Natural killer cell treated with Interleukin-12 subunit alpha and Interleukin-12 subunit beta and Interleukin-15 and Interleukin-18, amount 100 ng/mL, for 72 hours (primary cell): Measurements from ENCODE around the gene COPB1. TPM values are rescaled to one million over a fixed set of nuclear protein-coding genes. Genes with fewer than 3 reads are reported as not detected.
A peak's percentile ranks its signal among the peaks of the same experiment; 100 is the strongest.

Experiments used
- ATAC-seq, 2 donors: fragments of 150-1000 bp; cut with Tn5 transposase in 1 of 2; sonication (Bioruptor Pico), chemical (Tn5 transposase) in 1 of 2; 2 replicates each; pipeline ENCODE4 v1.10.0; 2021
- DNase-seq: peaks from one replicate; pipeline ENCODE4 v3.0.0; 2022; ENCODE audit warnings: low spot score
- H3K27ac Mint-ChIP-seq, 2 donors: 1 replicate in 1 of 2; 2 replicates in 1 of 2; pipeline ENCODE4 v1.8.0; 2022; ENCODE audit warnings: mixed read lengths in 2 of 2, mild to moderate bottlenecking in 1 of 2, moderate library complexity in 1 of 2
- H3K27me3 Mint-ChIP-seq, 2 donors: 1 replicate in 1 of 2; 2 replicates in 1 of 2; pipeline ENCODE4 v1.8.0; 2022; ENCODE audit warnings: mixed read lengths in 2 of 2
- H3K36me3 Mint-ChIP-seq: one replicate; pipeline ENCODE4 v1.8.0; 2022; ENCODE audit warnings: mixed read lengths
- H3K4me1 Mint-ChIP-seq, 2 donors: 1 replicate in 1 of 2; 2 replicates in 1 of 2; pipeline ENCODE4 v1.8.0; 2022; ENCODE audit warnings: low read depth in 2 of 2, mixed read lengths in 2 of 2, mild to moderate bottlenecking in 1 of 2
- H3K4me3 Mint-ChIP-seq: one replicate; pipeline ENCODE4 v1.8.0; 2022; ENCODE audit warnings: mixed read lengths
- H3K9me3 Mint-ChIP-seq: 2 replicates; pipeline ENCODE4 v1.8.0; 2022; ENCODE audit warnings: mixed read lengths
- total RNA-seq, 2 donors: library from RNA; stranded (reverse); gene quantifications; one replicate each; pipeline ENCODE4 v1.2.3, GENCODE V29; 2022

Gene COPB1
- total RNA-seq, 2 donors from 2014 or later, result 88.4 to 107 TPM

DNA sequence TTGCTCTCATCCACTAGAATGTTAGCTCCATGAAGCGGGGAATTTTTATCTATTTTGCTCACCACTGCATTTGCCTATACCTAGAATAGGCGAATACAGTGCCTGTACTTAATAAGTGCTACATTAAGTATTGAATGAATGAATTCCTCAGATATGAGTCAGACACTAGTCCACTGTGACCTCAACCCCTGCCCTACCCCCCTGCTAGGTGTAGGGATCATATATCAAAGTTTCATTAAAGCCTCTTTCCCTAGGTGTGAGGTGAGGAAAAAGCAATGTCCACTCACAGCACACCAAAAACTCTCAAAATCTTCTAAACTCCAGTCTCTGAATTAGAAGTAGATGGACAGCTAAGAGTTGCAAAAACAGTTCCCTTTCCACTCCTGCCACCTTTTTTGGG is 30.3 kb upstream of the COPB1 start:
- H3K9me3 Mint-ChIP-seq, result no peaks in the 10 kb centered on the region
- no peak for ATAC-seq
- no peaks in the 10 kb centered on the region for H3K27me3 Mint-ChIP-seq
- peaks cover 0 to 6% of the 10 kb centered on the region in 2 donors for H3K4me1 Mint-ChIP-seq
- no peaks in the 10 kb centered on the region for H3K36me3 Mint-ChIP-seq
- no peak for DNase-seq
- H3K4me3 Mint-ChIP-seq, result no peak overlapping the region
- no peak overlapping the region for H3K27ac Mint-ChIP-seq

GRCh38 chr11:14529321-14529720 is 29.7 kb upstream of the COPB1 start:
- ATAC-seq, result no peak
- no peak for DNase-seq
- Mint-ChIP-seq H3K27me3 (no peaks in the 10 kb centered on the region), H3K9me3 (no peaks in the 10 kb centered on the region), H3K4me1 (peaks cover 0 to 6% of the 10 kb centered on the region in 2 donors), H3K4me3 (no peak overlapping the region), H3K27ac (peak overlapping the region in 1 of 2 donors; percentile 13), H3K36me3 (no peaks in the 10 kb centered on the region)

DNA sequence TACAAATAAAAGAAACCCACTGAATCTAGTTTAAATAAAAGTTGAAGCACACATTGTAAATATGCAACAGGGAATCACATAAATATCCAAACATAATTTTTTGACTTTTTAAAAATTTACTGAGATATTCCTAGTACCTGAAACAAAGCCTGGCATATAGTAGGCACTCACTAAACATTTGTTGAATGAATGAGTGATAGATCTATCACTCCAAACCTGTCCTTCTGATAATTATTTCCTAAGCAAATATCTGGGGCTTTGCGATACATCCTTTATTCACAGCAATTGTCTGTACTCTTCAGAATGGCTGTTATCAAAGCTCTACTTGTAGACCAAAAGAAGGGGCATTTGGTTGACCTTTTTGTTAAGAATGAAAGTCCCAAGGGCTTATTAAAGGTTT is 23.2 kb upstream of the COPB1 start:
- no peak for ATAC-seq
- H3K4me1 Mint-ChIP-seq, result peaks cover 22 to 24% of the 10 kb centered on the region in 2 donors
- no peak overlapping the region for H3K4me3 Mint-ChIP-seq

DNA sequence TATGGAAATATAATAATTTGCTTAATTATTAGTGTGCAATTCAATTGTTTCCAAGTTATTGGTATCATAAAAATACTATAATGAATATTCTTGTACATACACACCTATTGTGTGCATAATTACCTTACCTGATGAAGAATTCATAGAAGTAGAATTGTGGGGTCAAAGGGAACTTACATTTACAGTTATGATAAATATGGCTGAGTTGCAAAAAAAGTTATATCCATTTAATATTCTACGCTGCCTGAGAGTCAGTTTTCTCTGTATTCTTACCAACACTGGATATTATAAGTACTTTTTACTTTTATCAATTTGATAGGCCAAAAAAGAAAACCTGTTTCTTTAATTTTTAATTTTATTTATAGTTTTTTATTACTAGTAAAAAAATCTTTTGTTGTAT is 22.6 kb upstream of the COPB1 start:
- no peak for ATAC-seq
- Mint-ChIP-seq H3K4me1 (peaks cover 22 to 29% of the 10 kb centered on the region in 2 donors), H3K9me3 (no peaks in the 10 kb centered on the region), H3K4me3 (no peak overlapping the region), H3K36me3 (peaks cover 17% of the 10 kb centered on the region), H3K27me3 (no peaks in the 10 kb centered on the region), H3K27ac (no peak overlapping the region)
- no peak for DNase-seq

More for the DNA sequence above, 23.2 kb upstream of the COPB1 start:
- Mint-ChIP-seq H3K27me3 (no peaks in the 10 kb centered on the region), H3K27ac (no peak overlapping the region), H3K36me3 (peaks cover 17% of the 10 kb centered on the region), H3K9me3 (no peaks in the 10 kb centered on the region)
- no peak for DNase-seq

- Mint-ChIP-seq H3K27me3 (no peaks in the 10 kb centered on the region), H3K4me3 (peak overlapping the region; percentile 96), H3K36me3 (peaks cover 17% of the 10 kb centered on the region), H3K27ac (peak overlapping the region; percentile 96 to 98), H3K9me3 (no peaks in the 10 kb centered on the region), H3K4me1 (peaks cover 22 to 29% of the 10 kb centered on the region in 2 donors)
- no peak for DNase-seq
- ATAC-seq, result no peak
Observed at GRCh38 chr11:14520747-14521151, 21.1 kb upstream of the COPB1 start.

DNA sequence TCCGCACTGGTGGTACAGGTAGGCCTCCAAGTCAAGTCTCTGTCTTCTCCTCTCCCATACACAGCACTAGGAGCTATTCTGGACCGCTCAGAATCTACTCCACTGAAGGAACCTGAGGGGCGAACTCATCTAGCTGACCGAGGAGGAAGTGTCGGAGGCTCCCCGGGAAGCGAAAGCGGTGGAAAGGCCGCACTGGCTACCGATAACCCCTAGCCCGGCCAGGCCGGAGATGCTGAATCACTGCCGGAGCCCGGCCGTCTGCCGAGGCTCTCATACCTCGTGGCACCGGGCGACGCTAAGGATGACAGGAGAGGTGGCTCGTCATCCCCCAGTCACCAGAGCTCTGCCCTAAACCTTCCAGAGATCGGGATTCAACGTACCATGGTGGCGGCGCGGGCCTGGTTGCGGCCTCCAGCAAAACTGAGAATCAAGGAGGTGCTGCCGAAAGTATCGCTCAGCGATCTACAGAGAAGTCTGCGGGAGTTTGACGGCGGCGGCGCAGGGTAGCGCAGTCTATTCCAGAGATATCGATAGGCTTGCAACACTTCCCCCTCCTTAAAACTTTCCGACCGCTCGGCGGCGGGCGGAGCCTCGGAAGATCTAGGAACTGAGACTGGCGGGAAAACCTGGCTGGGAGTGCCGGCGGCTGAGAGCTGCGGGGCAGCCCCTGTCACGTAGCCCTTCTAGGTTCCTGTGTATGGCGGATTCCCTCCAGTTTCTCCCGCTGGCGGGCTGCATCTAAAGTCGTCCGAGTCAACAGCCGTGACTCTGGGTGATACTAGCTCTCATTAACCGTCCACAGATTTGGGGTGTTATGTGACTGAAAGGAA is 20.5 kb upstream of the COPB1 start, which contains the start of gene PSMA1:
PSMA1 (minus strand) TSS at position 470 of the 830 bp plus-strand sequence; CDS start at position 383, 87 bp downstream.
- H3K9me3 Mint-ChIP-seq, result no peaks in the 10 kb centered on the region
- H3K36me3 Mint-ChIP-seq, result peaks cover 17% of the 10 kb centered on the region

DNA sequence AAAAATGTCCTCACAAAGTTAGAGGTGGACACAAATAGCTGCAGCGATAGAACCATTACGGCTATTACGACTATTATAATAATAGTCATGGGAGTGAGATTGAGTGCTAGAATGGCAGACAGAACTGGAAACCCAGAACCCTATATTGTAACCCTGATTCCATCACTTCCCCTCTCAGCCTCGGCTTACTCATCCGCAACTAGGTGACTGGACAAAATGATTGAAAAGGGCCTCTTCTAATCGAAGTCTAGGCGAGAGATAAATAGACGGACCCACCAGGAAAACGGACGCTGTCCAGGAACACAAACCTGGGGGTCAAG is 19.9 kb upstream of the COPB1 start:
- ATAC-seq (peak; percentile 44 to 63), DNase-seq (peak; percentile 63)
- H3K27ac Mint-ChIP-seq, result peak overlapping the region; percentile 96 to 98
- H3K27me3 Mint-ChIP-seq, result no peaks in the 10 kb centered on the region
- H3K4me3 Mint-ChIP-seq, result peak overlapping the region; percentile 96
- peaks cover 17% of the 10 kb centered on the region for H3K36me3 Mint-ChIP-seq
- peaks cover 25 to 29% of the 10 kb centered on the region in 2 donors for H3K4me1 Mint-ChIP-seq
- no peaks in the 10 kb centered on the region for H3K9me3 Mint-ChIP-seq

More for the DNA sequence above, 20.5 kb upstream of the COPB1 start, which contains the start of gene PSMA1:
- no peaks in the 10 kb centered on the region for H3K27me3 Mint-ChIP-seq
- DNase-seq (peak; percentile 95), ATAC-seq (peak; percentile 97)
- peak within 1 kb of the TSS; percentile 96 to 98 for H3K27ac Mint-ChIP-seq
- peaks cover 22 to 29% of the 10 kb centered on the region in 2 donors for H3K4me1 Mint-ChIP-seq
- H3K4me3 Mint-ChIP-seq, result peak within 1 kb of the TSS; percentile 96

DNA sequence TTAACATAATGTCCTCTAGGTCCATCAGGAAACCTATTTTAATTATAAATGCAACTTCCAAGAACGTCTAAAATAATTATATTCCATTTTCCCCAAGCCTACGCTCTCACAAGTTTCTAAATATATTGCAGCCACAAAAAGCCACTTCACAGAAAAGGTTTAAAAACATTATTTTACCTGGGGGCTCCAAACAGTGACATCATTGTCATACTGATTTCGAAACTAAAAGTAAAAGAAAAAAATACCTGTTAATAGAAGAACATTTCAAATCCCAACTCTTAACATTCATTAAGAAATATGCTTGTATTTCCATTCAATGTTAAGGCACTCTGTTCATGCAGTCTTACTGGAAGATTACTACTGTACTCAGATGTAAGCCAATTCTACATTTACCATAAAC is 19.2 kb upstream of the COPB1 start:
- H3K9me3 Mint-ChIP-seq, result no peaks in the 10 kb centered on the region

GRCh38 chr11:14513800-14514199 is 14.2 kb upstream of the COPB1 start:
- H3K27ac Mint-ChIP-seq, result no peak overlapping the region
- H3K36me3 Mint-ChIP-seq, result peaks cover 37% of the 10 kb centered on the region
- no peaks in the 10 kb centered on the region for H3K9me3 Mint-ChIP-seq
- no peak for DNase-seq
- no peak overlapping the region for H3K4me3 Mint-ChIP-seq
- peaks cover 19 to 25% of the 10 kb centered on the region in 2 donors for H3K4me1 Mint-ChIP-seq
- H3K27me3 Mint-ChIP-seq, result no peaks in the 10 kb centered on the region
- ATAC-seq, result no peak

More for the DNA sequence above, 19.2 kb upstream of the COPB1 start:
- peaks cover 17% of the 10 kb centered on the region for H3K36me3 Mint-ChIP-seq
- ATAC-seq (no peak), DNase-seq (no peak)
- peak overlapping the region; percentile 96 to 98 for H3K27ac Mint-ChIP-seq
- no peaks in the 10 kb centered on the region for H3K27me3 Mint-ChIP-seq
- peaks cover 25 to 29% of the 10 kb centered on the region in 2 donors for H3K4me1 Mint-ChIP-seq
- peak overlapping the region; percentile 96 for H3K4me3 Mint-ChIP-seq

DNA sequence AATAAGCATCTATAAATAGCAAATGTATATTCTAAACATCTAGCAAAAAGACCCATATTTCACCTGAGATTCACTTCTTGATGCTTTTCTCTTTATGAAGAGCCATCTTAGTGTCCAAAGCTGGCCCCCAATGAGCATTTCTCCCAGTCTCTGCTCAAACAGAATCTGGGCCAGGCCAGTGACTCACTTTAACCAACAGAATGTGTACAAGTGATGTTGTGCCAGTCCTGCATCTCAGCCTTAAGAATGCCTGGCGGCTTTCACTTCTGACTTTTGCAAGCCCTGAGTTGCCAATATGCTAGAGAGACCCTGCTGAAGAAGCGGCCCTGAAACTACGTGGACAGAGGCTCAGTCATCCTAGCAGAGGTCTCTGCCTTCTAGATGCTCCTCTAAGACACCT is 6.9 kb upstream of the COPB1 start:
- H3K4me3 Mint-ChIP-seq, result no peak overlapping the region
- H3K27me3 Mint-ChIP-seq, result no peaks in the 10 kb centered on the region
- no peak for DNase-seq
- ATAC-seq, result no peak
- no peaks in the 10 kb centered on the region for H3K9me3 Mint-ChIP-seq
- no peak overlapping the region for H3K27ac Mint-ChIP-seq
- H3K4me1 Mint-ChIP-seq, result peaks cover 10 to 12% of the 10 kb centered on the region in 2 donors
- peaks cover 44% of the 10 kb centered on the region for H3K36me3 Mint-ChIP-seq

GRCh38 chr11:14503023-14503422 is 3.4 kb upstream of the COPB1 start:
- H3K27me3 Mint-ChIP-seq, result no peaks in the 10 kb centered on the region
- H3K27ac Mint-ChIP-seq, result no peak overlapping the region
- no peak for DNase-seq
- no peaks in the 10 kb centered on the region for H3K9me3 Mint-ChIP-seq
- H3K4me3 Mint-ChIP-seq, result no peak overlapping the region
- peaks cover 17 to 19% of the 10 kb centered on the region in 2 donors for H3K4me1 Mint-ChIP-seq
- no peak for ATAC-seq
- peaks cover 16% of the 10 kb centered on the region for H3K36me3 Mint-ChIP-seq

DNA sequence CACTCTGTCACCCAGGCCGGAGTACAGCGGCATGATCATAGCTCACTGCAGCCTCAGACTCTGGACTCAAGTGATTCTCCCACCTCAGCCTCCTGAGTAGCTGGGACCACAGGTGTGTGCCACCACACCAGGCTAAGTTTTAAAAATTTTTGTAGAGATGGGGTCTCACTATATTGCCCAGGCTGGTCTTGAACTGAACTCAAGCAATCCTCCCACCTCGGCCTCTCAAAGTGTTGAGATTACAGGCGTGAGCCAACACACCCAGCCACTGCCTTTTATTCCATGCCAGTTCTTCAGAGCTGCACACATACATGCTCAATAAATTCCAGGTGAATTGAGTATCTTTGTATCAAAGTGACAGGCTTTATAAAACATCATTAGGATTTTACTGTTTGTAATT is 2.4 kb upstream of the COPB1 start:
- Mint-ChIP-seq H3K9me3 (no peaks in the 10 kb centered on the region), H3K27ac (peak overlapping the region in 1 of 2 donors; percentile 33), H3K36me3 (peaks cover 20% of the 10 kb centered on the region), H3K4me3 (no peak overlapping the region), H3K4me1 (peaks cover 26 to 29% of the 10 kb centered on the region in 2 donors), H3K27me3 (no peaks in the 10 kb centered on the region)
- no peak for DNase-seq
- ATAC-seq, result no peak

- peaks cover 16% of the 10 kb centered on the region for H3K36me3 Mint-ChIP-seq
Observed at GRCh38 chr11:14500181-14500651, 605 bp upstream of the COPB1 start.

GRCh38 chr11:14499178-14499559 is 442 bp downstream of the COPB1 start:
- peaks cover 31 to 47% of the 10 kb centered on the region in 2 donors for H3K4me1 Mint-ChIP-seq
- H3K27ac Mint-ChIP-seq, result peak overlapping the region; percentile 84 to 98
- H3K27me3 Mint-ChIP-seq, result no peaks in the 10 kb centered on the region
- no peaks in the 10 kb centered on the region for H3K9me3 Mint-ChIP-seq
- H3K4me3 Mint-ChIP-seq, result peak overlapping the region; percentile 86
- DNase-seq (peak; percentile 70), ATAC-seq (peak; percentile 59 to 64)
- peaks cover 21% of the 10 kb centered on the region for H3K36me3 Mint-ChIP-seq

More at GRCh38 chr11:14500181-14500651, 605 bp upstream of the COPB1 start:
- Mint-ChIP-seq H3K4me1 (peaks cover 31 to 39% of the 10 kb centered on the region in 2 donors), H3K4me3 (peak overlapping the region; percentile 86), H3K27ac (peak overlapping the region; percentile 84 to 98), H3K9me3 (no peaks in the 10 kb centered on the region), H3K27me3 (no peaks in the 10 kb centered on the region)
- DNase-seq (peak; percentile 69), ATAC-seq (peak; percentile 45 to 64)
